Activated CD4-positive, alpha-beta memory T cell treated with anti-CD3 and anti-CD28 coated beads, Interleukin-2, amount 10 ng/mL, durations not matched to agents 7 days and 5 days (primary cell): ENCODE measurements around the gene UGT1A10. TPM values are rescaled to one million over a fixed set of nuclear protein-coding genes. Genes with fewer than 3 reads are reported as not detected.

Experiments
- CTCF ChIA-PET: fragments of 350-600 bp; sonication (Branson Sonifier 250); formaldehyde crosslinking; loops from one replicate; lab custom pipeline; 2021; ENCODE audit warnings: antibody characterized with exemption, inconsistent platforms; lab: Charles Lee
- POLR2A ChIA-PET: fragments of 350-600 bp; sonication (Branson Sonifier 250); formaldehyde crosslinking; loops from one replicate; lab custom pipeline; 2021; ENCODE audit warnings: antibody characterized with exemption; lab: Charles Lee
- DNase-seq: peaks from one replicate; pipeline ENCODE4 v3.0.0-alpha.2; 2020
- H3K27ac Mint-ChIP-seq: one replicate; pipeline ENCODE4 v1.8.0; 2021; ENCODE audit warnings: mild to moderate bottlenecking, mixed read lengths
- H3K27me3 Mint-ChIP-seq: one replicate; pipeline ENCODE4 v1.8.0; 2021; ENCODE audit warnings: mixed read lengths
- H3K36me3 Mint-ChIP-seq: one replicate; pipeline ENCODE4 v1.8.0; 2021; ENCODE audit warnings: low read depth, mixed read lengths
- H3K4me1 Mint-ChIP-seq: one replicate; pipeline ENCODE4 v1.8.0; 2021; ENCODE audit warnings: mixed read lengths
- H3K4me3 Mint-ChIP-seq: one replicate; pipeline ENCODE4 v1.8.0; 2021; ENCODE audit warnings: mild to moderate bottlenecking, mixed read lengths
- H3K9me3 Mint-ChIP-seq: one replicate; pipeline ENCODE4 v1.8.0; 2021; ENCODE audit warnings: mixed read lengths
- total RNA-seq, 2 experiments: library from RNA; stranded (reverse); gene quantifications; one replicate each; pipeline ENCODE4 v1.2.3, GENCODE V29; 2021

UGT1A10 gene
- total RNA-seq, 2 experiments from 2014 or later = not detected

- ChIA-PET POLR2A (no interaction called here), CTCF (no interaction called here)
- H3K9me3 Mint-ChIP-seq = no peaks in the 10 kb centered on the region
- no peak for DNase-seq
- no peaks in the 10 kb centered on the region for H3K36me3 Mint-ChIP-seq
- no peak overlapping the region for H3K4me3 Mint-ChIP-seq
- no peaks in the 10 kb centered on the region for H3K4me1 Mint-ChIP-seq
- H3K27me3 Mint-ChIP-seq = peaks cover 9% of the 10 kb centered on the region
- no peak overlapping the region for H3K27ac Mint-ChIP-seq
These were observed 181.2 kb downstream of the UGT1A10 start for GRCh38 chr2:233817361-233817911.

- Mint-ChIP-seq H3K4me3 (no peak overlapping the region), H3K4me1 (no peaks in the 10 kb centered on the region), H3K9me3 (no peaks in the 10 kb centered on the region), H3K27ac (no peak overlapping the region), H3K27me3 (peaks cover 9% of the 10 kb centered on the region), H3K36me3 (no peaks in the 10 kb centered on the region)
- CTCF ChIA-PET = no interaction called here
- POLR2A ChIA-PET = no interaction called here
- DNase-seq = no peak
These were observed 181.9 kb downstream of the UGT1A10 start for GRCh38 chr2:233817995-233818638.

- POLR2A ChIA-PET = no interaction called here
- H3K36me3 Mint-ChIP-seq = no peaks in the 10 kb centered on the region
- no peak for DNase-seq
- no peaks in the 10 kb centered on the region for H3K4me1 Mint-ChIP-seq
- CTCF ChIA-PET = no interaction called here
- no peak overlapping the region for H3K4me3 Mint-ChIP-seq
- peaks cover 9% of the 10 kb centered on the region for H3K27me3 Mint-ChIP-seq
- H3K27ac Mint-ChIP-seq = no peak overlapping the region
- H3K9me3 Mint-ChIP-seq = no peaks in the 10 kb centered on the region
These were observed 182.7 kb downstream of the UGT1A10 start for GRCh38 chr2:233818639-233819621.

- no peak overlapping the region for H3K27ac Mint-ChIP-seq
- H3K36me3 Mint-ChIP-seq = no peaks in the 10 kb centered on the region
- ChIA-PET POLR2A (no interaction called here), CTCF (no interaction called here)
- no peaks in the 10 kb centered on the region for H3K4me1 Mint-ChIP-seq
- no peak overlapping the region for H3K4me3 Mint-ChIP-seq
- no peaks in the 10 kb centered on the region for H3K9me3 Mint-ChIP-seq
- peaks cover 8% of the 10 kb centered on the region for H3K27me3 Mint-ChIP-seq
- DNase-seq = no peak
These were observed 183.9 kb downstream of the UGT1A10 start for GRCh38 chr2:233819884-233820773.

- Mint-ChIP-seq H3K27ac (no peak overlapping the region), H3K4me1 (no peaks in the 10 kb centered on the region), H3K27me3 (peaks cover 10% of the 10 kb centered on the region), H3K4me3 (no peak overlapping the region), H3K36me3 (no peaks in the 10 kb centered on the region), H3K9me3 (no peaks in the 10 kb centered on the region)
- POLR2A ChIA-PET = no interaction called here
- CTCF ChIA-PET = no interaction called here
- DNase-seq = no peak
These were observed 184.5 kb downstream of the UGT1A10 start for GRCh38 chr2:233820774-233821105.

GRCh38 chr2:233821196-233821595, 184.9 kb downstream of the UGT1A10 start:
- no peaks in the 10 kb centered on the region for H3K4me1 Mint-ChIP-seq
- no peaks in the 10 kb centered on the region for H3K36me3 Mint-ChIP-seq
- ChIA-PET CTCF (no interaction called here), POLR2A (no interaction called here)
- H3K27me3 Mint-ChIP-seq = peaks cover 10% of the 10 kb centered on the region
- no peak for DNase-seq
- H3K9me3 Mint-ChIP-seq = no peaks in the 10 kb centered on the region
- no peak overlapping the region for H3K4me3 Mint-ChIP-seq
- no peak overlapping the region for H3K27ac Mint-ChIP-seq

- Mint-ChIP-seq H3K9me3 (no peaks in the 10 kb centered on the region), H3K4me1 (no peaks in the 10 kb centered on the region), H3K27ac (no peak overlapping the region), H3K36me3 (no peaks in the 10 kb centered on the region), H3K27me3 (peaks cover 11% of the 10 kb centered on the region), H3K4me3 (no peak overlapping the region)
- POLR2A ChIA-PET = no interaction called here
- CTCF ChIA-PET = no interaction called here
- DNase-seq = no peak
These were observed 185.5 kb downstream of the UGT1A10 start for GRCh38 chr2:233821709-233822100.

GRCh38 chr2:233822101-233822771, 186.0 kb downstream of the UGT1A10 start:
- Mint-ChIP-seq H3K27ac (no peak overlapping the region), H3K9me3 (no peaks in the 10 kb centered on the region)

More at GRCh38 chr2:233822101-233822771, 186.0 kb downstream of the UGT1A10 start:
- ChIA-PET POLR2A (interaction anchor here (0.5 kb wide), 1 partner anchor 1668 kb away, joined by 4 read pairs; no protein-coding TSS in a partner anchor), CTCF (no interaction called here)
- H3K27me3 Mint-ChIP-seq = peaks cover 13% of the 10 kb centered on the region
- H3K36me3 Mint-ChIP-seq = no peaks in the 10 kb centered on the region
- no peak for DNase-seq
- H3K4me3 Mint-ChIP-seq = no peak overlapping the region
- no peaks in the 10 kb centered on the region for H3K4me1 Mint-ChIP-seq

Other genes starting within 250 kb of the UGT1A10 start
- gene USP40, start 69.7 kb upstream of the UGT1A10 start, total RNA-seq = 10 to 100 TPM; 17.1 to 18.9 TPM
- not detected for gene UGT1A8, start 18.8 kb upstream of the UGT1A10 start, total RNA-seq
- not detected for gene UGT1A9, start 35.5 kb downstream of the UGT1A10 start, total RNA-seq
- not detected for gene UGT1A7, start 45.5 kb downstream of the UGT1A10 start, total RNA-seq
- not detected for gene UGT1A6, start 56.4 kb downstream of the UGT1A10 start, total RNA-seq
- gene UGT1A5, start 76.5 kb downstream of the UGT1A10 start, total RNA-seq = not detected
- gene UGT1A4, start 82.3 kb downstream of the UGT1A10 start, total RNA-seq = not detected
- not detected for gene UGT1A3, start 92.6 kb downstream of the UGT1A10 start, total RNA-seq
- not detected for gene UGT1A1, start 123.8 kb downstream of the UGT1A10 start, total RNA-seq
- gene MROH2A, start 141.9 kb downstream of the UGT1A10 start, total RNA-seq = not detected
- 100 to 1,000 TPM; 126 to 129 TPM for gene HJURP, start 218.1 kb downstream of the UGT1A10 start, total RNA-seq